T-helper 17 cell (primary cell): ENCODE data around the gene MYOD1. TPM values are rescaled to one million over a fixed set of nuclear protein-coding genes. Genes with fewer than 3 reads are reported as not detected.
A peak's percentile ranks its signal among the peaks of the same experiment; 100 is the strongest.

ENCODE experiments used
- ATAC-seq: fragments of 150-1000 bp; cut with Tn5 transposase; 2 replicates; pipeline ENCODE4 v1.10.0; 2021; ENCODE audit warnings: mild to moderate bottlenecking, moderate library complexity
- DNase-seq, 3 donors: peaks; one replicate each; pipeline versions ENCODE4 v3.0.0 to v3.0.0-alpha.2; 2020 to 2021
- H3K9me3 ChIP-seq: one replicate; pipeline ENCODE4 v1.7.0; 2013; ENCODE audit warnings: low read length, mild to moderate bottlenecking; ENCODE audit not compliant: control insufficient read depth, poor library complexity, severe bottlenecking
- H3K27ac Mint-ChIP-seq: one replicate; pipeline ENCODE4 v1.8.0; 2022; ENCODE audit warnings: mild to moderate bottlenecking, moderate library complexity, mixed read lengths
- H3K27me3 Mint-ChIP-seq: one replicate; pipeline ENCODE4 v1.8.0; 2022; ENCODE audit warnings: mixed read lengths
- H3K36me3 Mint-ChIP-seq: one replicate; pipeline ENCODE4 v1.8.0; 2022; ENCODE audit warnings: low read depth, mixed read lengths
- H3K4me1 Mint-ChIP-seq: one replicate; pipeline ENCODE4 v1.8.0; 2022; ENCODE audit warnings: mild to moderate bottlenecking, mixed read lengths
- H3K4me3 Mint-ChIP-seq: one replicate; pipeline ENCODE4 v1.8.0; 2022; ENCODE audit warnings: mild to moderate bottlenecking, moderate library complexity, mixed read lengths
- total RNA-seq, 4 donors: library from RNA in 2 of 4; stranded (reverse) in 2 of 4; gene quantifications; one replicate each; pipeline ENCODE4 v1.2.3 and lab custom pipeline; 2022 to 2026

The MYOD1 gene
- total RNA-seq, 2 donors from 2014 or later: not detected

DNA sequence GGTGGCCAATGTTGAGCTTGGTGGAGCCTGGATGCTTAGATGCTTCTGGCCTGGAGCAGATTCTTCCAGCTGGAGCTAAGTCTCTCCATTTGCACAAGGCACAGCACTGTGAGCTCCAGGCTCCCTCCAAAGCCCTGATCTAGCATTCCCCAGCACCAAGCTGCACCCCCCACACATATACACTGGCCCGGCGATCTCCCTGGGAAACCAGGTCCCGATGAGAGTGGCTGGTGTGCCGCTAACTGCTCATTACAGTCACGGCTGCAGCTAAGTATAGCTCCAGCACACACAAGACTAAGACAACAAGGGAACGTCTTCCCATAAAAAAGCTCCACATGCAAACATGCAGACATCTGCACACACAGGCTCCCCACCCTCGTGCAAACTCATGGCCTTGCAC, 32.8 kb downstream of the MYOD1 start:
- peaks cover 5% of the 10 kb centered on the region for H3K36me3 Mint-ChIP-seq
- H3K4me1 Mint-ChIP-seq: no peaks in the 10 kb centered on the region

DNA sequence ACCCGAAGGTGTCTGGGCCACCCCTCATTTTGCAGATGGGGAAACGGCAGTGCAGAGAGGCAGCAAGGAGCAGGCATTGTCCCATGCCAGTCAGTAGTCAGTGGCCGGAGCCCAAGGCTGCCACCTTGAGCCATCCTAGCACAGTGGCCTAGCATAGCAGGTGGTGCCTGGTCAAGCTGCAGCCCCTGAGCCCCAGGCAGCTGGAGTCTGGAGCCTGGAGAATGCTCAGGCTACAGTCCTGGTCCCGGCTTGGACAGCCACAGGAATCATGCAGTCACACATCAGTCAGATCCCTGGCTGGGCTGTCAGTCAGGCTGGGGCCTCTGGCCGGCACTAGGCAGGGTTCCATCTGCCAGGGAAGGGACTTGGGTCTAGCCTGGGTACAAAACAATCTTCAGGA, 33.8 kb downstream of the MYOD1 start:
- no peaks in the 10 kb centered on the region for H3K9me3 ChIP-seq
- H3K36me3 Mint-ChIP-seq: peaks cover 2% of the 10 kb centered on the region
- ATAC-seq (no peak), DNase-seq (no peak)
- no peak overlapping the region for H3K27ac Mint-ChIP-seq
- H3K27me3 Mint-ChIP-seq: peaks cover 58% of the 10 kb centered on the region
- H3K4me3 Mint-ChIP-seq: no peak overlapping the region
- H3K4me1 Mint-ChIP-seq: no peaks in the 10 kb centered on the region

More for the DNA sequence above, 32.8 kb downstream of the MYOD1 start:
- no peak overlapping the region for H3K27ac Mint-ChIP-seq
- no peaks in the 10 kb centered on the region for H3K9me3 ChIP-seq
- peaks cover 66% of the 10 kb centered on the region for H3K27me3 Mint-ChIP-seq
- ATAC-seq (no peak), DNase-seq (no peak)
- no peak overlapping the region for H3K4me3 Mint-ChIP-seq

GRCh38 chr11:17753641-17754040, 34.3 kb downstream of the MYOD1 start:
- ATAC-seq: no peak
- no peak for DNase-seq
- Mint-ChIP-seq H3K27me3 (peaks cover 56% of the 10 kb centered on the region), H3K27ac (no peak overlapping the region), H3K4me3 (no peak overlapping the region), H3K4me1 (no peaks in the 10 kb centered on the region), H3K36me3 (peaks cover 2% of the 10 kb centered on the region)
- H3K9me3 ChIP-seq: no peaks in the 10 kb centered on the region

DNA sequence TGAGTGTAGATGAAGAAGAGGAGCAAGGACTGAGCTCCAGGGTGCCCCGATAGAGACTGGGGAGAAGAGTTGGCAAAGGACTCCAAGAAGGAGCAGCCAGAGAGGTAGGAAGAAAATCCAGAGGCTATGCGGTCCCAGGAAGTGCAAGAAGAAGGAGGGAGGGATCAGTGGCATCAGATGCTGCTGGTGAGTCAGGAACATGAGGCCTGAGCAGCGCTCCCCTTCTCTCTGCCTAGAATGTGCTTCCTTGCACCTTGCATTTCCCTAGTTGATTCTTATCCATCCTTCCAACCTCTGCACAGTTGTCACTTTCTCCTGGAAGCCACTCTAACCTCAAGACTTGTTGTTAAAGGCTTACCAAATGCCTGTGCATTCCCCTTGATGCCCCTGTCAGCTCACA, 36.5 kb downstream of the MYOD1 start:
- H3K27ac Mint-ChIP-seq: no peak overlapping the region
- H3K4me3 Mint-ChIP-seq: no peak overlapping the region
- no peaks in the 10 kb centered on the region for H3K4me1 Mint-ChIP-seq
- no peak for DNase-seq
- H3K27me3 Mint-ChIP-seq: peaks cover 40% of the 10 kb centered on the region
- no peak for ATAC-seq
- H3K36me3 Mint-ChIP-seq: peaks cover 2% of the 10 kb centered on the region
- no peaks in the 10 kb centered on the region for H3K9me3 ChIP-seq

- no peak overlapping the region for H3K27ac Mint-ChIP-seq
- peaks cover 27% of the 10 kb centered on the region for H3K27me3 Mint-ChIP-seq
- peak; percentile 23 for ATAC-seq
- H3K9me3 ChIP-seq: no peaks in the 10 kb centered on the region
- H3K4me1 Mint-ChIP-seq: peaks cover 3% of the 10 kb centered on the region
- DNase-seq: no peak
- H3K4me3 Mint-ChIP-seq: no peak overlapping the region
- H3K36me3 Mint-ChIP-seq: no peaks in the 10 kb centered on the region
These were observed 41.0 kb downstream of the MYOD1 start for GRCh38 chr11:17760102-17761029.

DNA sequence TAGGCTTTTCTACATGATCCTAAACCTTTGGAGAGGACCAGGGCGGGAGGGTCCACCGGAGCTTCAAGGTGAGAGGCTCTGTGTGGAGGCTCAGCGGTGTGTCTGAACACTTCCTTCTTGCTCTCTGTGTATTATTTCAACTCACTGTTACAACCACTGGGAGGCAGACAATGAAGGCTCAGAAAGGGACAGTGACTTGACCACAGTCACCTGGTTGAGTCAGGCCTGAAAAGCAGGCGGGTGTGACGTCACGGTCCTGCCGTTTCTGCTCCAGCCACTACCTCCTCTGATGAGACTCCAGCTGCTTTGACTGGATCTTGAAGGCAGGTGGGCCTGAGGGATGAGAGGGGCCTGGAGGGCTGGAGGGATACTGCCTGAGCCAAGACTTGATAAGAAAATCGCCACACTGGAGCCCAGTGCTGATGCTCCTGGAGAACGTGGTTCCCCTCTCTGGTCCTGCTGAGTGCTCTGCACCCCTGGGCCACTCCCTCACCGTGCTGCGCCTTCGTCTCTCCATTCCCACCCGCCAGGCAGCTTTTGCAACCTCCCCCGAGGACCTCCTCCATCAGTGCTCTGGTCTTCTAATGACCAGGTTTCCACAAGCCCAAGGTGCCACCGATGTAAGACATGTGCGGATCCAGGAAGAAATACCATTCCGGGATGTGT, 43.1 kb downstream of the MYOD1 start:
- Mint-ChIP-seq H3K4me3 (no peak overlapping the region), H3K4me1 (peaks cover 3% of the 10 kb centered on the region), H3K27ac (no peak overlapping the region), H3K27me3 (peaks cover 17% of the 10 kb centered on the region), H3K36me3 (no peaks in the 10 kb centered on the region)
- H3K9me3 ChIP-seq: no peaks in the 10 kb centered on the region
- no peak for ATAC-seq
- DNase-seq: no peak

GRCh38 chr11:17763244-17763643, 43.9 kb downstream of the MYOD1 start:
- no peaks in the 10 kb centered on the region for H3K9me3 ChIP-seq
- Mint-ChIP-seq H3K4me3 (no peak overlapping the region), H3K36me3 (no peaks in the 10 kb centered on the region), H3K27ac (no peak overlapping the region), H3K27me3 (peaks cover 17% of the 10 kb centered on the region), H3K4me1 (peaks cover 7% of the 10 kb centered on the region)
- DNase-seq: no peak
- ATAC-seq: no peak

DNA sequence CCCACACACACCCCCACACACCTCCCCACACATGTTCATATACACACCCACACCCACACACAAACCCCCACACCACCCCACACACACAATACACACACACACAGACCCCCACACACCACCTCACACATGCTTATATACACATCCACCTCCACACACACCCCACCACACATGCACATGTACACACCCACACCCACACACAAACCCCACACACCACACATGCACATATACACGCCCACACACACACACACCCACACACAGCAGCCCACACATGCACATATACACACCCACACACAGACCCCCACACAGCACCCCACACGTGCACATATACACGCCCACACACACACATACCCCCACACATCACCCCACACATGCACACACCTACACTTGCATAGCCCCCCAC, 44.3 kb downstream of the MYOD1 start:
- no peaks in the 10 kb centered on the region for H3K9me3 ChIP-seq
- DNase-seq (no peak), ATAC-seq (no peak)
- H3K4me3 Mint-ChIP-seq: no peak overlapping the region
- no peaks in the 10 kb centered on the region for H3K36me3 Mint-ChIP-seq
- H3K27ac Mint-ChIP-seq: no peak overlapping the region
- peaks cover 8% of the 10 kb centered on the region for H3K4me1 Mint-ChIP-seq
- H3K27me3 Mint-ChIP-seq: peaks cover 17% of the 10 kb centered on the region

- no peak for ATAC-seq
- H3K9me3 ChIP-seq: no peaks in the 10 kb centered on the region
- Mint-ChIP-seq H3K27ac (no peak overlapping the region), H3K36me3 (no peaks in the 10 kb centered on the region), H3K4me3 (no peak overlapping the region), H3K4me1 (peaks cover 8% of the 10 kb centered on the region), H3K27me3 (peaks cover 17% of the 10 kb centered on the region)
- no peak for DNase-seq
These were observed 45.3 kb downstream of the MYOD1 start for GRCh38 chr11:17764446-17765218.

DNA sequence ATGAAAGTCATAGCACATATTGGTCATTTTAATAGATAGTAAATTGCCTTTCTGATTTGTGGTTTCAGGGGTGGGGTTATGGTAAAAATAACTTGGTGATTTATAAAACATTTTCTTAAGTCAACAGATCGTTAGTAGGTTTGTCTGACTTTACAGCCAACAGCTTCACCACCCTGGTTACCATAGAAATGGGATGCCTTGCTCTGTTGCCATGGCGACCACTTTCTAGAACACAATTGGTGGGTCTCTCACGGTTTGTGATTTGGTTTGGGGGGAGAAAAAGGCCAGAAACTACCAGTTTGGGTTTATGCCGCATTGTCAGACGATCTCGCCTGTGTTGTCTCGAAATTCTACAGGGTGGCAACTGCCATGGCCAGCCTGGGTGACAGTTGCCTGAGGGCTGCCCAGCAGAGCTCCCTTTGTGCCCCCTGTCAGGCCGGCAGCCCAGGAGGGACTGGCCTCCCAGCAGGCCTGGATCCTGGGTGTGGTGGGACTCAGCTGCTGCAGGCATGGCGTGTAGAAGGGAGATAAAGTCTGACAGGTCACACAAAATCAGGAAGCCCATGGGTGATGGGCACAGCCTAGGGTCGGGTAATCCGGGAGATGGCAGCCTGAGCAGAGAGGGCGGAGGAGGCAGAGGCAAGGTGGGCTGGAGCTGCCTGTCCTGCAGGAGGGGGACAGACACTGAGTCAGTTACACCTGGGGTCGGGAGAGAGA, 46.1 kb downstream of the MYOD1 start:
- peaks cover 17% of the 10 kb centered on the region for H3K27me3 Mint-ChIP-seq
- H3K9me3 ChIP-seq: no peaks in the 10 kb centered on the region
- H3K27ac Mint-ChIP-seq: no peak overlapping the region
- ATAC-seq (no peak), DNase-seq (no peak)
- H3K4me1 Mint-ChIP-seq: peaks cover 8% of the 10 kb centered on the region
- H3K4me3 Mint-ChIP-seq: no peak overlapping the region
- no peaks in the 10 kb centered on the region for H3K36me3 Mint-ChIP-seq

DNA sequence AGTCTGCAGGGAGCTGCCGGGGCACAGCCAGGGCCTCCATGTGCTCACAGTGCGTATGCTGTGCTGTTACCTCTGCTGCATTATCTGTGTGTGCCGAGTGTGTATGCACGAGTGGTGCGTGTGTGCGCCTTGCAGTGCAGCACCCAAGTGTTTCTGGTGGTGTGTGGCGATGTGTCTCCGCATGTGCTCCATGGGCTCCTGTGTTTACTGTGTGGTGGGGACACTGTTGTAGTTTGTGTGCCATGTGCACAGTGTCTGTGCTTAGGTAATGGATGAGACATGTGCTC, 46.6 kb downstream of the MYOD1 start:
- no peak overlapping the region for H3K4me3 Mint-ChIP-seq
- no peaks in the 10 kb centered on the region for H3K36me3 Mint-ChIP-seq
- ATAC-seq (no peak), DNase-seq (no peak)
- H3K27ac Mint-ChIP-seq: no peak overlapping the region
- peaks cover 8% of the 10 kb centered on the region for H3K4me1 Mint-ChIP-seq
- no peaks in the 10 kb centered on the region for H3K9me3 ChIP-seq
- peaks cover 17% of the 10 kb centered on the region for H3K27me3 Mint-ChIP-seq

GRCh38 chr11:17766590-17766989, 47.2 kb downstream of the MYOD1 start:
- peaks cover 17% of the 10 kb centered on the region for H3K27me3 Mint-ChIP-seq
- no peak overlapping the region for H3K4me3 Mint-ChIP-seq
- peaks cover 8% of the 10 kb centered on the region for H3K4me1 Mint-ChIP-seq
- no peak overlapping the region for H3K27ac Mint-ChIP-seq
- no peak for DNase-seq
- ATAC-seq: no peak
- H3K36me3 Mint-ChIP-seq: no peaks in the 10 kb centered on the region
- H3K9me3 ChIP-seq: no peaks in the 10 kb centered on the region
